Skeletal muscle cell (primary cell): Measurements from ENCODE around the gene VSIR.

Source experiments
- DNase-seq: peaks from one replicate; pipeline ENCODE4 v3.0.0-alpha.2; 2010; ENCODE audit warnings: low read depth
- H3K4me3 ChIP-seq: 2 replicates; pipeline ENCODE4 v1.5.1; 2011; ENCODE audit warnings: low read depth, mild to moderate bottlenecking, control low read depth, low read length, moderate library complexity

VSIR gene

GRCh38 chr10:71751515-71752224 is 21.6 kb downstream of the VSIR start:
- no peak for DNase-seq
- no peak overlapping the region for H3K4me3 ChIP-seq

- no peak for DNase-seq
Measured at GRCh38 chr10:71750986-71751385, 22.3 kb downstream of the VSIR start.

GRCh38 chr10:71750124-71750841 is 23.0 kb downstream of the VSIR start:
- no peak overlapping the region for H3K4me3 ChIP-seq
- no peak for DNase-seq

More at GRCh38 chr10:71750986-71751385, 22.3 kb downstream of the VSIR start:
- H3K4me3 ChIP-seq, result no peak overlapping the region

GRCh38 chr10:71749396-71749795 is 23.9 kb downstream of the VSIR start:
- no peak for DNase-seq
- no peak overlapping the region for H3K4me3 ChIP-seq

- H3K4me3 ChIP-seq, result no peak overlapping the region
- no peak for DNase-seq
Measured at GRCh38 chr10:71748671-71749191, 24.6 kb downstream of the VSIR start.

- no peak for DNase-seq
- no peak overlapping the region for H3K4me3 ChIP-seq
Measured at GRCh38 chr10:71747551-71748523, 25.5 kb downstream of the VSIR start.

- no peak for DNase-seq
- no peak overlapping the region for H3K4me3 ChIP-seq
Measured at GRCh38 chr10:71747039-71747531, 26.2 kb downstream of the VSIR start.

GRCh38 chr10:71746344-71747037 is 26.8 kb downstream of the VSIR start:
- DNase-seq, result no peak
- H3K4me3 ChIP-seq, result no peak overlapping the region

- H3K4me3 ChIP-seq, result no peak overlapping the region
- DNase-seq, result no peak
Measured at GRCh38 chr10:71745664-71746250, 27.6 kb downstream of the VSIR start.

GRCh38 chr10:71744897-71745663 is 28.2 kb downstream of the VSIR start:
- DNase-seq, result no peak
- no peak overlapping the region for H3K4me3 ChIP-seq

GRCh38 chr10:71743866-71744265 is 29.5 kb downstream of the VSIR start:
- no peak overlapping the region for H3K4me3 ChIP-seq
- no peak for DNase-seq

GRCh38 chr10:71743089-71743838 is 30.1 kb downstream of the VSIR start:
- no peak overlapping the region for H3K4me3 ChIP-seq
- DNase-seq, result no peak

- no peak for DNase-seq
- no peak overlapping the region for H3K4me3 ChIP-seq
Measured at GRCh38 chr10:71742301-71743088, 30.8 kb downstream of the VSIR start.

- no peak overlapping the region for H3K4me3 ChIP-seq
- DNase-seq, result no peak
Measured at GRCh38 chr10:71741671-71742070, 31.6 kb downstream of the VSIR start.

GRCh38 chr10:71741029-71741428 is 32.3 kb downstream of the VSIR start:
- no peak for DNase-seq
- H3K4me3 ChIP-seq, result no peak overlapping the region

GRCh38 chr10:71740069-71740653 is 33.2 kb downstream of the VSIR start:
- no peak overlapping the region for H3K4me3 ChIP-seq
- no peak for DNase-seq
